Naive thymus-derived CD8-positive, alpha-beta T cell (primary cell): ENCODE results near the gene FOXO1. TPM values are rescaled to one million over a fixed set of nuclear protein-coding genes. Genes with fewer than 3 reads are reported as not detected.

Experiments
- ATAC-seq, 2 donors: fragments of 150-1000 bp; cut with Tn5 transposase in 1 of 2; sonication (Bioruptor Pico), chemical (Tn5 transposase) in 1 of 2; 1 replicate in 1 of 2; 2 replicates in 1 of 2; pipeline ENCODE4 v1.10.0; 2021; ENCODE audit warnings: mild to moderate bottlenecking in 2 of 2, moderate library complexity in 2 of 2
- POLR2A ChIA-PET: fragments of 350-600 bp; sonication (Branson Sonifier 250); formaldehyde crosslinking; loops from one replicate; lab custom pipeline; 2021; ENCODE audit warnings: antibody characterized with exemption; lab: Charles Lee
- DNase-seq, 10 donors: peaks; one replicate each; pipeline versions ENCODE4 v3.0.0 to v3.0.0-alpha.2; 2020 to 2022
- H3K27ac Mint-ChIP-seq, 10 donors: one replicate each; pipeline ENCODE4 v1.8.0; 2020 to 2022; ENCODE audit warnings: mild to moderate bottlenecking in 10 of 10, mixed read lengths in 10 of 10, moderate library complexity in 4 of 10, inconsistent platforms in 1 of 10
- H3K27me3 Mint-ChIP-seq, 5 donors: one replicate each; pipeline ENCODE4 v1.8.0; 2021 to 2022; ENCODE audit warnings: mixed read lengths in 5 of 5
- H3K36me3 Mint-ChIP-seq, 3 donors: one replicate each; pipeline ENCODE4 v1.8.0; 2020 to 2022; ENCODE audit warnings: mixed read lengths in 3 of 3, mild to moderate bottlenecking in 2 of 3, inconsistent platforms in 1 of 3
- H3K4me1 Mint-ChIP-seq, 4 donors: one replicate each; pipeline ENCODE4 v1.8.0; 2021 to 2022; ENCODE audit warnings: mixed read lengths in 4 of 4
- H3K4me3 Mint-ChIP-seq, 10 donors: one replicate each; pipeline ENCODE4 v1.8.0; 2020 to 2022; ENCODE audit warnings: mild to moderate bottlenecking in 10 of 10, mixed read lengths in 10 of 10, moderate library complexity in 6 of 10, inconsistent platforms in 1 of 10
- H3K9me3 Mint-ChIP-seq, 9 donors: one replicate each; pipeline ENCODE4 v1.8.0; 2020 to 2022; ENCODE audit warnings: mixed read lengths in 9 of 9, mild to moderate bottlenecking in 3 of 9, inconsistent platforms in 1 of 9, moderate library complexity in 1 of 9
- polyA plus RNA-seq, 3 donors: library from polyadenylated mRNA; unstranded; fragments of 300-500 nt; fragmentation: Illumina TruSeq; gene quantifications; one replicate each; pipeline ENCODE4 v1.2.3, GENCODE V29; 2021
- total RNA-seq, 8 experiments: library from RNA in 2 of 8; stranded (reverse) in 2 of 8; gene quantifications; one replicate each; pipeline ENCODE4 v1.2.3 and lab custom pipeline; 2021 to 2026

FOXO1 gene
- total and polyA plus RNA-seq, 5 experiments from 2014 or later = 59.1 to 137 (median 101) TPM

DNA sequence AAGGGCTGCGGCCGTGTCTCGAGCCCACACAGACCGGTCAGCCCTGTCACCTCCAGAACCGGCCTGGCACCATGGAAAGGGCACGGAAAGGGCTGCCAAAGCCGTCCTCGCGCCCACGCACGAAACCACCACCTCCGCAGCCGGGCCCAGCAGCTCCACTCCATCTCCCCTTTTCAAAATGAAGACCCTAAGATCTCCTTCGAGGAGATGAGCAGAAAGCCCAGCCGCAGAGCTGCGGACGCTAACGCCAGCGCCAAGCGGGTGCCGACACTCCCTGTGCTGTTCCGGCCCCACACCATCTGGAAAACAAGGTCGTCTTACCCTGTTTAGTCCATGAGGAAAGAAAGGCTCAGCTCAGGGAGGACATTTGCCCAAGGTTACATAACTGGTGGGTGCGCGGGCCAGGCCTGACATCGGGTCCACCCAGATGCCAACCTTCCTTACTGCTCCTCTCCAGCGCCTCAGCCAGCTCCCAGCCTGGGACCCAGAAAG is 131.1 kb downstream of the FOXO1 start:
- H3K9me3 Mint-ChIP-seq = no peaks in the 10 kb centered on the region
- no peak for ATAC-seq
- no peak overlapping the region for H3K4me3 Mint-ChIP-seq
- H3K36me3 Mint-ChIP-seq = no peaks in the 10 kb centered on the region
- no peak for DNase-seq
- peaks cover 15 to 34% (median 31%) of the 10 kb centered on the region in 4 donors for H3K4me1 Mint-ChIP-seq
- H3K27ac Mint-ChIP-seq = no peak overlapping the region
- POLR2A ChIA-PET = no interaction called here
- H3K27me3 Mint-ChIP-seq = no peaks in the 10 kb centered on the region

DNA sequence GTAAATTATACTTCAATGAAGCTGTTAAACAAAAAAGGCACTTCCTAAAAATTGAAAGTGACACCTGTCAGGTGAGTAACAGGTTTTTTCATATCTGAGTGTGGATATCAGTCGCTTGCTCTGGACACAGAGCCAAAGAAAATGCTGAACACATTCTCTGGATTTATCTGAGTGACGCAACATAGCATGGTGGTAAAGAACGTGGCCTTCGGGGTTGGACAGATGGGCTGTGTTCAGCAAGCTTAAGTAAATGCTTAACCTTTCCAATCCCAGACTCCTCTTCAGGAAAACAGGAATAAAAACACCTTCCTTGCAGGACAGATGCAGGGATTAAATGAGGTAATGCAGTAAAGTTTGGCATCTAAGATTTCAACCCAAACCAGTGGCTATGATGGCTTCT is 132.0 kb downstream of the FOXO1 start:
- DNase-seq (no peak), ATAC-seq (no peak)
- H3K36me3 Mint-ChIP-seq = no peaks in the 10 kb centered on the region
- H3K9me3 Mint-ChIP-seq = peaks cover 0 to 2% (median 0%) of the 10 kb centered on the region in 9 donors
- H3K4me1 Mint-ChIP-seq = peaks cover 16 to 35% (median 33%) of the 10 kb centered on the region in 4 donors
- no peak overlapping the region for H3K27ac Mint-ChIP-seq
- no peaks in the 10 kb centered on the region for H3K27me3 Mint-ChIP-seq
- POLR2A ChIA-PET = interaction anchor here (0.6 to 0.7 kb wide), 2 partner anchors 23 to 149 kb away, joined by 3 read pairs; no protein-coding TSS in a partner anchor
- H3K4me3 Mint-ChIP-seq = no peak overlapping the region

DNA sequence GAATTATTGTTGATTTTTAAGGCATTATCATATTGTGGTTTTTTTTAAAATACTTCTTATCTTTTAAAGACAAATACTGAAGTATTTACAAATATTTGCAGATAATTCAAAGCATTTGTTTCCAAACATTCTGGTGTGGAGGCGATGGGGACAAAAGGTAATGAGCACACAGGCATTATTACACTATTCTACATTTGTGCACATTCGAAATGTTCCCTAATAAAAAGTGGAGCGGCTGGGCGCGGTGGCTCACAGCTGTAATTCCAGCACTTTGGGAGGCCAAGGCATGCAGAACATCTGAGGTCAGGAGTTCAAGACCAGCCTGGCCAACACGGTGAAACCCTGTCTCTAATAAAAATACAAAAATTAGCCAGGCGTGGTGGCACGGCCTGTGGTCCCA is 133.4 kb downstream of the FOXO1 start:
- Mint-ChIP-seq H3K27ac (no peak overlapping the region), H3K4me1 (peaks cover 13 to 34% (median 32%) of the 10 kb centered on the region in 4 donors), H3K9me3 (peaks cover 0 to 6% (median 2%) of the 10 kb centered on the region in 9 donors), H3K4me3 (no peak overlapping the region), H3K27me3 (no peaks in the 10 kb centered on the region), H3K36me3 (peaks cover 0 to 3% (median 1%) of the 10 kb centered on the region in 3 donors)
- ATAC-seq (no peak), DNase-seq (no peak)
- POLR2A ChIA-PET = no interaction called here

DNA sequence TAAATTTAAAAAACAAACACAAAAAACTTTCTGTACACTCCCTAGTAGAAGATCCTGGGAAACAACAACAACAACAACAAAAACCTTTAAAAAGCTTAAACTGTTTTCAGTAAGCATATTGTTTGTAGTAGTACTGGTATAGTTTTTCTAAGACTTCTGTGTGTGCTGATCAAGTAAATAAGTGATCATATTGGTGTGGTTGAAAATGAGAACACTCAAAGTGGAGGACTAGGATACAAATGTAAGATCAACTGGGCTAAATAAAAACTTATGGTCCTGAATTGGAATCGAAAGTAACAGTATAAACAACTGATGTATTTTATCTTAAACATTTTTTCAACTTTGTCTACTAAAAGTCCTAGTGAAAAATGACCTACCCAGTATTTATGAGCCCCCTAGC is 135.5 kb downstream of the FOXO1 start:
- Mint-ChIP-seq H3K9me3 (peaks cover 5 to 17% (median 9%) of the 10 kb centered on the region in 9 donors), H3K36me3 (peaks cover 2 to 12% (median 7%) of the 10 kb centered on the region in 3 donors), H3K27ac (peak overlapping the region in 4 of 10 donors; percentile 25 to 71 (median 59)), H3K4me1 (peaks cover 11 to 34% (median 30%) of the 10 kb centered on the region in 4 donors), H3K4me3 (no peak overlapping the region), H3K27me3 (no peaks in the 10 kb centered on the region)
- POLR2A ChIA-PET = no interaction called here
- ATAC-seq (no peak), DNase-seq (no peak)

DNA sequence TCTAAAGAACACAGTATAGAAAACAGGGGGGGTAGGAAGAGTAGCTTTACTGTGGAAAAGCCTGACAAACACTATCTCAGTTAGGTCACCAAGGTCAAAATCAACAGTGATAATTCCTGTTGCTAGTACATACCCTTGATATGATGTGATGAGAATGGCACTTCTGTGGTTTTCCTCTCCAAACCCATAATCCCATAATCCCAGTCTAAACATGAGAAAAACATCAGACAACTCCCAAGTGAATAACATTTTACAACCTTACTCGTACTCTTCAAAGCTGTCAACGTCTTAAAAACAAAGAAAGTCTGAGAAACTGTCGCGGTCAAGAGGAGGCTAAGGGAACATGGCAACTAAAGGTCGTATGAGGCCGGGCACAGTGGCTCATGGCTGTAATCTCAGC is 137.6 kb downstream of the FOXO1 start:
- DNase-seq = no peak
- Mint-ChIP-seq H3K36me3 (peaks cover 2 to 12% (median 7%) of the 10 kb centered on the region in 3 donors), H3K27ac (no peak overlapping the region), H3K4me1 (peaks cover 13 to 40% (median 36%) of the 10 kb centered on the region in 4 donors), H3K4me3 (no peak overlapping the region), H3K9me3 (peaks cover 5 to 17% (median 9%) of the 10 kb centered on the region in 9 donors), H3K27me3 (no peaks in the 10 kb centered on the region)
- POLR2A ChIA-PET = no interaction called here
- no peak for ATAC-seq

DNA sequence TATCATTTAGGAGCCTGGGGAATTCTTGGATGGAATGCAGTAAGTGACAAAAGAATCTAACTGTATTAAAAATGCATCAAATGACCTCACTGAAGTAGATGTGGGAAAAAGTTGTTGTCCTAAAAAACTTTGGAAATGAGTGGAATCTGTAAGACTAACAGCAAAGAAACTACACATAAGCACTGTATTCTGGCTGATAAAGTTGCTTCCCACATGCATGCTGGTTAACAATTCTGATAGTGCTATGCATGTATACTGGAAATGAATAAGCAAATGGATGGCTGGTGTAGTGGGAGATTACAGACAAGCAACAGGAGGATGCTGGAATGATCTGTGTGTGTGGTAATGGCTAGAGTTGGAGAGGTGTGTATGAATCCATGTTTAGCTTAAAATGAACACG is 138.5 kb downstream of the FOXO1 start:
- Mint-ChIP-seq H3K4me1 (peaks cover 13 to 40% (median 36%) of the 10 kb centered on the region in 4 donors), H3K4me3 (no peak overlapping the region), H3K36me3 (peaks cover 2 to 12% (median 7%) of the 10 kb centered on the region in 3 donors), H3K9me3 (peaks cover 5 to 17% (median 9%) of the 10 kb centered on the region in 9 donors), H3K27me3 (no peaks in the 10 kb centered on the region), H3K27ac (peak overlapping the region in 1 of 10 donors; percentile 53)
- DNase-seq (no peak), ATAC-seq (no peak)
- POLR2A ChIA-PET = no interaction called here

DNA sequence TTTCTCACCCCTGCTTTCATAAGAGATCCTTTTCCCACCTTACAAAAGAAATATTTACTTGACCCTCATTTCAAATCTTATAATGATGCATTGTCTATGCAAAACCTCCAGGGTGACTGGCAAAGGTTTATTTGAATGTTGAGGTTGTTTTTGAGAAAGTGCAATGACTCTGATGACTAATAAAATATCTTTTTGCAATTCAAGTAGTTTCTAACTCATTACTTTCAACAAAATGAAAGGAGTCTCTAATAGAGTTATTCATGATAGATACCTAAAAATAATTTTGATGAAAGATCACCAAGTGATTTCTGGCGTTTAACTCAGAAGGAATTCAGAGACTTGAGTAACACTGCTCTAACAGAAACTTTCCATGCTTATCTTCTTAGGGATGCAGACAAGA is 144.2 kb downstream of the FOXO1 start:
- ATAC-seq = no peak

DNA sequence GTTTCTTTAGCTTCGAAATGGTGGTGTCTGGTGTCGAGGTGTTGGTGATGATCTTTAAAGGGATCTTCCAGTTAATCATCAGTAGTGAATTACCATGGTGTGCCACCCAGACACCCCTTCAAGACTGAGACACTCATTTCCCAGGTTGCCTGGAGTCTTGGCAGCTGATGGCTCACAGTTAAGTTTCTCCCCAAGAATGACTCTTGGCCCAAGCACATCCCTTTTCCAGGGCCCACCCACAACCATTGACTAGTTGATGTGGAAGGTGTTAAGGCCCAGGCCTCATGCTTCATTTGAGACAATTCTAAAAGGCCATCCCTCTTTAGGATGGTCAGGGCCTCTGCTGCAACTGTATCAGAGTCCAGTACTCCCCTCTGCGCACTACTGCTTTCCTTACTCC is 145.5 kb downstream of the FOXO1 start:
- no peak for ATAC-seq
- Mint-ChIP-seq H3K36me3 (no peaks in the 10 kb centered on the region), H3K4me3 (no peak overlapping the region), H3K27me3 (no peaks in the 10 kb centered on the region), H3K9me3 (peaks cover 0 to 4% (median 0%) of the 10 kb centered on the region in 9 donors), H3K27ac (no peak overlapping the region), H3K4me1 (peaks cover 23 to 58% (median 39%) of the 10 kb centered on the region in 4 donors)
- DNase-seq = no peak
- POLR2A ChIA-PET = no interaction called here

More for the DNA sequence above, 144.2 kb downstream of the FOXO1 start:
- POLR2A ChIA-PET = interaction anchor here (0.7 kb wide), 1 partner anchor 104 kb away, joined by 4 read pairs; no protein-coding TSS in a partner anchor
- no peak for DNase-seq
- H3K9me3 Mint-ChIP-seq = peaks cover 0 to 9% (median 0%) of the 10 kb centered on the region in 9 donors
- H3K4me3 Mint-ChIP-seq = no peak overlapping the region
- H3K36me3 Mint-ChIP-seq = peaks cover 0 to 2% (median 0%) of the 10 kb centered on the region in 3 donors
- no peaks in the 10 kb centered on the region for H3K27me3 Mint-ChIP-seq
- H3K4me1 Mint-ChIP-seq = peaks cover 18 to 46% (median 30%) of the 10 kb centered on the region in 4 donors
- no peak overlapping the region for H3K27ac Mint-ChIP-seq

DNA sequence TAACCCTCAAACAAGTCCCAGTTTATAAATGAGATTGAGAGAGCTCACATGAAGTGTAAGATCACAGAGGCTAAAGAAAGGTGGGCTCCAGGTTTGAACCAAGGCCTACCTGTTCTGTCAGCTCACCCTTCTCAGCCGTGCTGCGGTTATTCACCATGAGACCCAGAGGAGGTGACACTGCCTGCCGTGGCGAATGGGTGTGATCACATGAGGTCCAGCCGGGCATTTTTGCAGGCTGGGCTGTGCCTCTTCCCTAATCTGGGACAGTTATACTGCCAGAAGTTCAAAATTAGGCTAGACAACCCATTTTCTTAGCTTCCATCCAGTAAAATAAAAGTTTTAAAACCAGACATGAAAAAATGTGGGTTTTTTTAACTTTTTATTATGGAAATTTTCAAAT is 146.8 kb downstream of the FOXO1 start:
- peak overlapping the region in 1 of 10 donors; percentile 31 for H3K27ac Mint-ChIP-seq
- peaks cover 24 to 55% (median 34%) of the 10 kb centered on the region in 4 donors for H3K4me1 Mint-ChIP-seq
- POLR2A ChIA-PET = no interaction called here

DNA sequence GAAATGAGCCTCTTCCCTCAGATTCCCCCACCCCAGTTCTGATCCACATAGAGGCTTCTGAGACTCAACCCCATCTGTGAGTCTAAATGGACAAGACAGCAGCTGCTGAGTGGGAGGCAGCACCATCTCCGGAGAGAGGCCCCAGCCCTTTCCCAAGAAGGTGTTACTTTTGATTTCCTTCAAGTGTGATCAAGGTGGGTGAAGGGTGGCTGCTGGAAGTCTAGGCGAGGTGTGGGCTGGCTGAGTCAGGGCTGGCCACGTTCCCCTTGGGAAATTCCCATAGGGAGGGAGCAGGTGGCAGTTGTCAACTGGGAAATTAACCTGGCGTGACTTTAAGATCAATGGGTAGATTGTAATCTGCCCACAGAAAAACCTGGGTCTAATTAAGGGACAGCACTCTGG is 148.0 kb downstream of the FOXO1 start:
- ATAC-seq (peak in 1 of 2 donors; percentile 32), DNase-seq (no peak)
- H3K27me3 Mint-ChIP-seq = no peaks in the 10 kb centered on the region
- no peaks in the 10 kb centered on the region for H3K36me3 Mint-ChIP-seq
- peaks cover 24 to 66% (median 41%) of the 10 kb centered on the region in 4 donors for H3K4me1 Mint-ChIP-seq
- peak overlapping the region in 3 of 10 donors; percentile 16 to 85 (median 34) for H3K27ac Mint-ChIP-seq
- no peaks in the 10 kb centered on the region for H3K9me3 Mint-ChIP-seq
- H3K4me3 Mint-ChIP-seq = peak overlapping the region in 3 of 10 donors; percentile 5 to 15 (median 10)
- POLR2A ChIA-PET = interaction anchor here (1.3 kb wide), 1 partner anchor 28 kb away, joined by 3 read pairs; no protein-coding TSS in a partner anchor

More for the DNA sequence above, 146.8 kb downstream of the FOXO1 start:
- DNase-seq = no peak
- Mint-ChIP-seq H3K9me3 (no peaks in the 10 kb centered on the region), H3K36me3 (no peaks in the 10 kb centered on the region), H3K27me3 (no peaks in the 10 kb centered on the region), H3K4me3 (no peak overlapping the region)
- no peak for ATAC-seq

DNA sequence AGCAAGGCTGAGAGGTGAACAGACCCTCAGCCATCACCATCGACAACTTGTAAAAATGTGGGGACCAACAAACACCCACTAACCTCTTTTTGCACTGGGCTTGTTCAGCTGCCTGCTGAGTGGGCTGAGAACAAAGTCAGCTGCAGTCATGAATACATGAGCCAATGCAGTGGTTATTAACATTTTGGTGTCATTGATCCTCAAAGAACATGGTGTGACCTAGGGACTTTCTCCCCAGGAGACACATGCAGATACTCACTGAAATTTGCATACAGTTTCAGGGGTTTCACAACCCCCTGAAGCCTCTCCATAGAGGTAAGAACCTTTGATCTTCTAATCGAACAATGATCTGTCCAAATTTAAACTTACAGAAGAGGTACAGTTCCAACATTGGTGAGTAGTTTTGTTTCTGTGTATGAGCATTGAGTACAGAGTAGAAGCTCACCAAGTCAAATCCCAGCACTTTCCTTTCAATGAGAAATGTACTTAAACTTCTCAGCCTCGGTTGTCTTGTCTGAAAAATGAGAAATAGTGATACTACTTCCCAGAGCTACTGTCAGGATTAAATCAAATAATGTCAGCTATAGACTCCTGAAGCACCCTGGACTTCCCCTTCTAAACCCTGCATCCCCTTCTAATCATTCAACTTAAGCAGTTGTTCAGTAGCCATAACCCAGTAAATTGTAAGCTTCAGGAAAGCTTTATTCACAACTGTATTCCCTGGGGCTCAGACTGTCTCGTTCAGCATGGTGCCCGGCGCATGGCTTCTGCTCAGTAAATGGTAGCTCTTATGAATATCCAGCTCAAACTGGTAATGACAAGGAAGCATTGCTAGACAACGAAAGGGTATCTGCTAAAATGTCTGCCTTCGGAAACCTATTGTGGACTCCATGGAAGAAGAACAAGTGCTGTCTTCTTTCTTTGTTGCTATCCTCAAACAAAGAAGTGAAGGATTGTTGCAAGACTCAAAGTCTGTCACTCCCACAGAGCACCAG is 148.7 kb downstream of the FOXO1 start:
- H3K27ac Mint-ChIP-seq = peak overlapping the region in 3 of 10 donors; percentile 1 to 69 (median 10)
- DNase-seq (no peak), ATAC-seq (peak in 1 of 2 donors; percentile 25)
- POLR2A ChIA-PET = interaction anchor here (0.6 to 1.6 kb wide), 3 partner anchors 9 to 137 kb away, joined by 3 to 7 read pairs (median 6); no protein-coding TSS in a partner anchor
- H3K4me1 Mint-ChIP-seq = peaks cover 29 to 73% (median 48%) of the 10 kb centered on the region in 4 donors
- no peaks in the 10 kb centered on the region for H3K27me3 Mint-ChIP-seq
- H3K36me3 Mint-ChIP-seq = no peaks in the 10 kb centered on the region
- no peaks in the 10 kb centered on the region for H3K9me3 Mint-ChIP-seq
- peak overlapping the region in 5 of 10 donors; percentile 2 to 32 (median 5) for H3K4me3 Mint-ChIP-seq

DNA sequence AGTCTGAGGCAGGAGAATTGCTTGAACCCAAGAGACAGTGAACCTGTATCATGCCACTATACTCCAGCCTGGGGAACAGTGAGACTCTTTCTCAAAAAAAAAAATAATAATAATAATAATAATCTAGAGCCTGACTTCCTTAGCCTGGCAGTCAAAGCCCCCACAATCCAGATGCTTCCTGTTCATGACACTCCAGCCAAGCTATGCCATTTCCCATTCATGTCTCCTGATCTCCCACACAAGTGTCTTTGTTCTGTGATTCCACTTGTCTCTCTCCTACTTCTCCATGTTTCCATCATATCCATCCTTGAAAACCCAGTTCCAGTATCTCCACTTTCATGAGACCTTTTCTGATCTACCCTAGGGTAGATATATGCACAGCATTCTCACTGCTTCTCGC is 150.7 kb downstream of the FOXO1 start:
- Mint-ChIP-seq H3K4me3 (no peak overlapping the region), H3K9me3 (peaks cover 0 to 3% (median 0%) of the 10 kb centered on the region in 9 donors), H3K27me3 (no peaks in the 10 kb centered on the region), H3K27ac (peak overlapping the region in 2 of 10 donors; percentile 3 to 18), H3K36me3 (no peaks in the 10 kb centered on the region), H3K4me1 (peaks cover 32 to 74% (median 56%) of the 10 kb centered on the region in 4 donors)
- ATAC-seq = no peak
- POLR2A ChIA-PET = no interaction called here
- DNase-seq = no peak
